Measurements from ENCODE around the gene SGCE.

The SGCE gene

DNA sequence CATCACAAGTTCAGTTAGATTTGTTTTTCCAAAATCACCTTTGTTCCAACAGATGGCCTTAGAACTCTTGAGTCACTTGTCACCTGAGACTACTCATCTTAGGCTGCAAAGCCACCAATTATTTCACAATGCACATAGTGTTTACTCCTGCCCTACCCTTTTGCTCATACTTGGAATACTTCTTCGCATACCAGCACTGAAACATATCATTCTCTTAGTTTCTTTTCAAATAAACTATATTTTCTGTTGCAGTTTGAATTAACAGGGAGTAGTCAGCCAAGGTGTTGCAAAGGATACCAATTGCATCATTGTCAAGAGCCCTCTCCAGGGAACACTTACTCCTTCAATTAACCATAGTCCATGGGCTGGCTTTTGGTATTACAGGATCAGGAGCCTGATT, 75.3 kb downstream of the SGCE start:
- Histone ChIP-seq H3K4me1 (ENCODE audit: control insufficient read depth in 5 of 5, insufficient read depth in 5 of 5, low read length in 5 of 5) (peaks cover 0 to 15% (median 0%) of the 10 kb centered on the region in 5 donors), H3K9ac (ENCODE audit: low read length in 5 of 5) (no peak overlapping the region), H3K9me3 (ENCODE audit: control insufficient read depth in 5 of 5, low read length in 5 of 5) (peaks cover 0 to 5% (median 3%) of the 10 kb centered on the region in 5 donors), H3K27me3 (ENCODE audit: control insufficient read depth in 5 of 5, insufficient read depth in 4 of 5, low read length in 5 of 5) (no peaks in the 10 kb centered on the region), H3K4me3 (ENCODE audit: low read depth in 1 of 5, low read length in 5 of 5) (no peak overlapping the region), H3K36me3 (ENCODE audit: control insufficient read depth in 5 of 5, insufficient read depth in 5 of 5, low read length in 5 of 5) (peaks cover 0 to 19% (median 3%) of the 10 kb centered on the region in 5 donors), H3K27ac (ENCODE audit: low read depth, low read length) (no peak overlapping the region)

DNA sequence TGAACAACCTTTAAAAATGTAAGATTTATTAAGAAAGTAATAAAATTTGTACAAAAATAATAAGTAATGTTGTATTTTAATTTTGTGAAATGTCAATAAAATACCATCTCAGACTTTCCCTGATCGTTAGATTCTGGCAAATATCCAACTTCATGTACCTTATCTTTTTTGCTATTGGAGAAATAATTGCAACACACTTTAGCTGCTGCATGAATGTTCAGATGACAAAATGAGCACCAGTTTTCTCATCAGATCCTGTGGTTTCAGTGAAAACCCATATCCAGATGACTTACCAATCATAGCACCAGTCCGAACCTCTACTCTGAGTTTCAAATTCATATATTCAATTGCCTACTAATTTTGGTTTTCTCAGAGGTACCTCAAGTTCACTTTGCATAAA, 76.5 kb downstream of the SGCE start:
- H3K9me3 ChIP-seq (ENCODE audit: control insufficient read depth in 5 of 5, low read length in 5 of 5), result peaks cover 0 to 11% (median 4%) of the 10 kb centered on the region in 5 donors
- H3K4me3 ChIP-seq (ENCODE audit: low read depth in 1 of 5, low read length in 5 of 5), result no peak overlapping the region
- no peaks in the 10 kb centered on the region for H3K27me3 ChIP-seq (ENCODE audit: control insufficient read depth in 5 of 5, insufficient read depth in 4 of 5, low read length in 5 of 5)
- no peak overlapping the region for H3K9ac ChIP-seq (ENCODE audit: low read length in 5 of 5)
- H3K27ac ChIP-seq (ENCODE audit: low read depth, low read length), result no peak overlapping the region
- H3K36me3 ChIP-seq (ENCODE audit: control insufficient read depth in 5 of 5, insufficient read depth in 5 of 5, low read length in 5 of 5), result peaks cover 0 to 19% (median 3%) of the 10 kb centered on the region in 5 donors
- H3K4me1 ChIP-seq (ENCODE audit: control insufficient read depth in 5 of 5, insufficient read depth in 5 of 5, low read length in 5 of 5), result peaks cover 0 to 14% (median 0%) of the 10 kb centered on the region in 5 donors

DNA sequence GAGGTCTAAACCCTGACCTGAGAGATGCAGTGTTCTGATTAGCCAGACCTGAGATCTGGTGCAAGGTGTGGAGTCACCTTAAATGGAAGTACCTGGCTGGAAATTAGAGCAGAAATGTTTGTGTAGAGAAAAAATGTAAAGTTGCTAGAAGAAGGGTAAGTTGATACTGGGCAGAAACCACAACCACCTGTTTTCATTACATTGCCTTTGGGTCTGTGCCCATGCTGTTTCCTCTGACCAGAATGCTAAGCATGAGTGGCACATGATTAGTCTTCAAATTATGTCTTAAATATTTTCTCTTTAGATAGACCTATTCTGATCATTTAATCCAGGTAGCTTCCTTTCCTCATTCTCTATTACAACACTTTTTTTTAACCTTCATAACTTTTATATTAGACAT, 77.3 kb downstream of the SGCE start:
- no peak overlapping the region for H3K27ac ChIP-seq (ENCODE audit: low read depth, low read length)
- H3K27me3 ChIP-seq (ENCODE audit: control insufficient read depth in 5 of 5, insufficient read depth in 4 of 5, low read length in 5 of 5), result no peaks in the 10 kb centered on the region
- H3K9me3 ChIP-seq (ENCODE audit: control insufficient read depth in 5 of 5, low read length in 5 of 5), result peaks cover 0 to 11% (median 4%) of the 10 kb centered on the region in 5 donors
- no peak overlapping the region for H3K9ac ChIP-seq (ENCODE audit: low read length in 5 of 5)
- H3K4me1 ChIP-seq (ENCODE audit: control insufficient read depth in 5 of 5, insufficient read depth in 5 of 5, low read length in 5 of 5), result peaks cover 0 to 8% (median 0%) of the 10 kb centered on the region in 5 donors
- H3K4me3 ChIP-seq (ENCODE audit: low read depth in 1 of 5, low read length in 5 of 5), result no peak overlapping the region
- H3K36me3 ChIP-seq (ENCODE audit: control insufficient read depth in 5 of 5, insufficient read depth in 5 of 5, low read length in 5 of 5), result peaks cover 0 to 19% (median 3%) of the 10 kb centered on the region in 5 donors

DNA sequence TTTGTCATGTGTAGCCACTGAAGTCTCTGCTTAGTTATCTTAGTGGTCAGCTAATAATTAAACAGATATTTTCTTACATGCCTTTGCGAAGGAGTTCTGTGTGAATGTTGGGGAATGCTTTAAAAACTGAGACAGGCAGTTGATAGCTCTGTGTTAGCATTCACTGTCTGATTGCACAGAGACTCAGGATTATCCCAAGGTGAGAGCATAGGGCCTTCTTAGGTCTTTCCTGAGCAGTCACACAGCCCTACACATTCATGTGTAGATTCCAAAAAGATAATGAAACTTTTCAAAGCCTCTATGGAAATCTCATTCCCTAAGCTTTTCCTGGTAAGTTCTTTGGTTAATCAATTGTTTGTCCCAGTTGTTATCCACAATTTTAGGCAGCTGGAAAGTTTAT, 78.6 kb downstream of the SGCE start:
- H3K9ac ChIP-seq (ENCODE audit: low read length in 5 of 5), result no peak overlapping the region
- H3K4me1 ChIP-seq (ENCODE audit: control insufficient read depth in 5 of 5, insufficient read depth in 5 of 5, low read length in 5 of 5), result peaks cover 0 to 8% (median 0%) of the 10 kb centered on the region in 5 donors
- H3K27me3 ChIP-seq (ENCODE audit: control insufficient read depth in 5 of 5, insufficient read depth in 4 of 5, low read length in 5 of 5), result no peaks in the 10 kb centered on the region
- peaks cover 0 to 19% (median 3%) of the 10 kb centered on the region in 5 donors for H3K36me3 ChIP-seq (ENCODE audit: control insufficient read depth in 5 of 5, insufficient read depth in 5 of 5, low read length in 5 of 5)
- peaks cover 0 to 13% (median 7%) of the 10 kb centered on the region in 5 donors for H3K9me3 ChIP-seq (ENCODE audit: control insufficient read depth in 5 of 5, low read length in 5 of 5)
- H3K4me3 ChIP-seq (ENCODE audit: low read depth in 1 of 5, low read length in 5 of 5), result no peak overlapping the region
- no peak overlapping the region for H3K27ac ChIP-seq (ENCODE audit: low read depth, low read length)

DNA sequence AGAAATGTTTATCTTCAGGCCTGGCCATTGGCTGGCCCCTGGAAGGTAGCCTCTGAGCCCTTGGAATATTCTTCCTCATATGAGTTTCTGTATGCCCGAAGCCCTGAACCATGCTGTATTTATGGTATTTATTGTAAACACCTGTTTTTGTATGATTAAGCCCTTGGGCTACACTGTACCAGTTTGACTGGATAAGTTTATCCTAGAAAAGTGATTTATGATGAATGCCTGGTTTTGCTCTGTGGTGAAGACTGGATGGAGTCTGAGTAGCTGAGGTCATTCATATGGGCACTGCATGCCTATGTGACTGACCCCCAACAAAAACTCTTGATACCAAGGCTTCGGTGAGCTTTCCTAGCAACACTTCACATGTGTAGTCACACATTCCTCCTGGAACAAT, 79.6 kb downstream of the SGCE start:
- no peak overlapping the region for H3K27ac ChIP-seq (ENCODE audit: low read depth, low read length)
- no peaks in the 10 kb centered on the region for H3K27me3 ChIP-seq (ENCODE audit: control insufficient read depth in 5 of 5, insufficient read depth in 4 of 5, low read length in 5 of 5)
- H3K4me1 ChIP-seq (ENCODE audit: control insufficient read depth in 5 of 5, insufficient read depth in 5 of 5, low read length in 5 of 5), result peaks cover 0 to 8% (median 0%) of the 10 kb centered on the region in 5 donors
- H3K9ac ChIP-seq (ENCODE audit: low read length in 5 of 5), result no peak overlapping the region
- no peak overlapping the region for H3K4me3 ChIP-seq (ENCODE audit: low read depth in 1 of 5, low read length in 5 of 5)
- H3K9me3 ChIP-seq (ENCODE audit: control insufficient read depth in 5 of 5, low read length in 5 of 5), result peaks cover 0 to 13% (median 7%) of the 10 kb centered on the region in 5 donors
- peaks cover 0 to 19% (median 3%) of the 10 kb centered on the region in 5 donors for H3K36me3 ChIP-seq (ENCODE audit: control insufficient read depth in 5 of 5, insufficient read depth in 5 of 5, low read length in 5 of 5)

DNA sequence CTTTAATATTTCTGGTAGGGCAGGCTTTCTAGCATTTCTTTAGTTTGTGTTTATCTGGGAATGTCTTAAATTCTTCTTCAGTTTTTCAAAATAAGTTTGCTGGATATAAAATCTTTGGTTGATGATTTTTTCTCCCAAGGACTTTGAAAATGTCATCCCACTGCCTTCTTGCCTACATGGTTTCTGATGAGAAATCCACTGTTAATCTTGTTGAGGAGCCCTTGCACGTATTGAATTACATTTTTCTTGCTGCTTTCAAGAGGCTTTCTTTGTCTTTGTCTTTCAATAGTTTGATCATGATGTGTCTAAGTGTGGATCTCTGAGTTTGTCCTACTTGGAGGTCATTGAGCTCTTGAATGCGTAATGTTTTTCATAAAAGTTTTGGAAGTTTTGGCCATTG, 80.3 kb downstream of the SGCE start:
- H3K36me3 ChIP-seq (ENCODE audit: control insufficient read depth in 5 of 5, insufficient read depth in 5 of 5, low read length in 5 of 5), result peaks cover 0 to 19% (median 4%) of the 10 kb centered on the region in 5 donors
- peaks cover 0 to 3% (median 0%) of the 10 kb centered on the region in 5 donors for H3K4me1 ChIP-seq (ENCODE audit: control insufficient read depth in 5 of 5, insufficient read depth in 5 of 5, low read length in 5 of 5)
- H3K9me3 ChIP-seq (ENCODE audit: control insufficient read depth in 5 of 5, low read length in 5 of 5), result peaks cover 0 to 13% (median 7%) of the 10 kb centered on the region in 5 donors
- H3K4me3 ChIP-seq (ENCODE audit: low read depth in 1 of 5, low read length in 5 of 5), result no peak overlapping the region
- H3K9ac ChIP-seq (ENCODE audit: low read length in 5 of 5), result no peak overlapping the region
- H3K27ac ChIP-seq (ENCODE audit: low read depth, low read length), result no peak overlapping the region
- H3K27me3 ChIP-seq (ENCODE audit: control insufficient read depth in 5 of 5, insufficient read depth in 4 of 5, low read length in 5 of 5), result no peaks in the 10 kb centered on the region

DNA sequence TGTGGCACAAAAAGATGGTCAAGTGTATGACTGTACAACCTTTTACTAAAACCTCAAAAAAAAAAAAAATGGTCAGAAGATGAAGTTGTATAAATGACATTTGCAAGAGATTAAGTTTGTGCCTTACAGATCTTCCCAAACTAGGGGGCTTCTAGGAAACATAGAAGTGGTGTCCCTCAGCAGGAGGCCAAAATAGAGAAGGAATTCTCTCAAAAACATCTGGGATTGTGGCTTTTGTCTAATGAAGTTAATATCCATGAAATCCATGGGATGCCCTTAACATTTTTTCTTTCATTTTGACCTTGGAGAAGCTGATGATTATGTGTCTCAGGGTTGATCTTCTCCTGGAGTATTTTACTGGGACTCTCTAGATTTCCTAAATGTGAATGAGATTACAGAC, 84.1 kb downstream of the SGCE start:
- Histone ChIP-seq H3K4me1 (ENCODE audit: control insufficient read depth in 5 of 5, insufficient read depth in 5 of 5, low read length in 5 of 5) (no peaks in the 10 kb centered on the region), H3K9me3 (ENCODE audit: control insufficient read depth in 5 of 5, low read length in 5 of 5) (peaks cover 0 to 13% (median 7%) of the 10 kb centered on the region in 5 donors), H3K4me3 (ENCODE audit: low read depth in 1 of 5, low read length in 5 of 5) (no peak overlapping the region), H3K27ac (ENCODE audit: low read depth, low read length) (no peak overlapping the region), H3K9ac (ENCODE audit: low read length in 5 of 5) (no peak overlapping the region), H3K27me3 (ENCODE audit: control insufficient read depth in 5 of 5, insufficient read depth in 4 of 5, low read length in 5 of 5) (no peaks in the 10 kb centered on the region), H3K36me3 (ENCODE audit: control insufficient read depth in 5 of 5, insufficient read depth in 5 of 5, low read length in 5 of 5) (peaks cover 0 to 5% (median 0%) of the 10 kb centered on the region in 5 donors)

DNA sequence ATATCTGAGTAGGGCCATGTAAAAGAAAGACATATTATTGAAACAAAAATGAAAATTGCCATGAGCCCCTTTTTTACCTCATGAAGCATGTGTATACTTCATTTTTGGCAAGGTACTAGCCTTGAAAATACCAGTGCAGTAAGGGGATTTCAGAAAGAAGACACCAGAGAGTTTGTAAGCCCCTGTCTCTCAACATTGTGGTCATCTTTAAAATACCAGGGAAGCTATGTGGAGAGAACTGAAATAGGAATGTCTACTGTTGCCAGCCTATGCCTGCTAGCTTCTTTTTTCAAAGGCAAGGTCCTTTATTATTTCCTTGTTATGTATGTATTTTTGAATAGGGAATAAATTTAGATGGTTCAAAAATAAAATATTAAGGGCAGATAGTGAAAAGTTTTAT, 88.5 kb downstream of the SGCE start:
- peaks cover 0 to 2% (median 0%) of the 10 kb centered on the region in 5 donors for H3K36me3 ChIP-seq (ENCODE audit: control insufficient read depth in 5 of 5, insufficient read depth in 5 of 5, low read length in 5 of 5)

DNA sequence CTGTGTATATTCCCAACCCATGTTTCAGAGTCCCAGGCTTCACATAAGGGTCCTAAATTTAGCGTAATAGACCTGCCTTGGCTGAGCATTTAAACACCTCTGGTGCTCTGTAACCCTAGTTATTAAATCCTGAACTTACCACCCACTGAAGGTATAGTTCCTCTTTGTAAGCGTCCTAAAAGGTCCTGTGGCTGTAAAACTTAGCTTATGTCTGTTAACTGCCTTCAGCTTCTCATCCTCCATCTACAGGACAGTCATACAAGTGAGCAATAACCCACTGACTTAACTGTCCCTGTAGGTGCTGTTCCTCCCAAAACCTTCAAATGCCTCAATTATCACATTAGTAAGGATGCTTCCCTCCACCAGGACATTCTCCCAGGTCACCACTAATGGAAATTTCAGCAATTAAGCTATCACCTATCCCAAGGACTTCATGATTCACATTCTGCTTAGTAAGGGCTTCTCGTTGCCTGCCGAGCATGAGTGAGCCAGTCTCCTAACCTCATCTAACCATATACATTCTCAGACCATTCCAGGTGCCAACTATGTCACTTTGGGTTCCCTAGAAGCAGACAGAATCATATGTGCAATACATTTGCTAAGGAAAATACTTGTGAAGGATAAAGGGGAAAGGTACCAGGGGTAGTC, 90.6 kb downstream of the SGCE start:
- no peaks in the 10 kb centered on the region for H3K27me3 ChIP-seq (ENCODE audit: control insufficient read depth in 5 of 5, insufficient read depth in 4 of 5, low read length in 5 of 5)
- no peaks in the 10 kb centered on the region for H3K9me3 ChIP-seq (ENCODE audit: control insufficient read depth in 5 of 5, low read length in 5 of 5)
- H3K4me1 ChIP-seq (ENCODE audit: control insufficient read depth in 5 of 5, insufficient read depth in 5 of 5, low read length in 5 of 5), result no peaks in the 10 kb centered on the region
- peaks cover 0 to 9% (median 0%) of the 10 kb centered on the region in 5 donors for H3K36me3 ChIP-seq (ENCODE audit: control insufficient read depth in 5 of 5, insufficient read depth in 5 of 5, low read length in 5 of 5)
- no peak overlapping the region for H3K4me3 ChIP-seq (ENCODE audit: low read depth in 1 of 5, low read length in 5 of 5)
- H3K27ac ChIP-seq (ENCODE audit: low read depth, low read length), result no peak overlapping the region
- H3K9ac ChIP-seq (ENCODE audit: low read length in 5 of 5), result no peak overlapping the region

More for the DNA sequence above, 88.5 kb downstream of the SGCE start:
- Histone ChIP-seq H3K4me3 (ENCODE audit: low read depth in 1 of 5, low read length in 5 of 5) (no peak overlapping the region), H3K27me3 (ENCODE audit: control insufficient read depth in 5 of 5, insufficient read depth in 4 of 5, low read length in 5 of 5) (no peaks in the 10 kb centered on the region), H3K4me1 (ENCODE audit: control insufficient read depth in 5 of 5, insufficient read depth in 5 of 5, low read length in 5 of 5) (no peaks in the 10 kb centered on the region), H3K27ac (ENCODE audit: low read depth, low read length) (no peak overlapping the region), H3K9ac (ENCODE audit: low read length in 5 of 5) (no peak overlapping the region), H3K9me3 (ENCODE audit: control insufficient read depth in 5 of 5, low read length in 5 of 5) (no peaks in the 10 kb centered on the region)

DNA sequence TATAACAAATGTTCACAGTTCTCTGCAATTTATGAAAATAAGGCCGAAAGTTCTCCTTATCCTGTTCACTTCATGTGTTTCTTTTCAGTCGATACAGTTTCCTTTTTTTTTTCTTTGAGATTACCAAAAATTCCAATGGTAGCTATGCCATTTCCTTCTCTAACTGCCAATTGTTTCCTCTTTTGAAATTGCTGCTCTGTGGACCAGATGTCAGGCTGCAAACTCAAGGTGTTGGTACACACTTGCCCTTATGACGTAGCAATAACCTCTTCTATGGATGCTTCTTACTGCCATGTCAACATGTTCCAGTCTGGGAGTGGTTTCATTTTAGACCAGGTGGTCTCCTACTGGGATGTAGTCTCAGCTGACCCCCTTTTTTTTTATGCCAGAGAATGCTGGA, 93.4 kb downstream of the SGCE start:
- H3K36me3 ChIP-seq (ENCODE audit: control insufficient read depth in 5 of 5, insufficient read depth in 5 of 5, low read length in 5 of 5), result peaks cover 0 to 9% (median 0%) of the 10 kb centered on the region in 5 donors
- no peaks in the 10 kb centered on the region for H3K27me3 ChIP-seq (ENCODE audit: control insufficient read depth in 5 of 5, insufficient read depth in 4 of 5, low read length in 5 of 5)
- no peaks in the 10 kb centered on the region for H3K9me3 ChIP-seq (ENCODE audit: control insufficient read depth in 5 of 5, low read length in 5 of 5)
- H3K4me3 ChIP-seq (ENCODE audit: low read depth in 1 of 5, low read length in 5 of 5), result no peak overlapping the region
- no peak overlapping the region for H3K9ac ChIP-seq (ENCODE audit: low read length in 5 of 5)
- H3K4me1 ChIP-seq (ENCODE audit: control insufficient read depth in 5 of 5, insufficient read depth in 5 of 5, low read length in 5 of 5), result no peaks in the 10 kb centered on the region
- no peak overlapping the region for H3K27ac ChIP-seq (ENCODE audit: low read depth, low read length)
